HG03469 (cell line): Measurements from ENCODE around the gene POTEJ.
"Not testable (repeated sequence)": the region's sequence is repeated elsewhere in the genome, so short reads cannot be mapped to it uniquely, and the experiment has no call there.

Experiments
- ATAC-seq: cut with Tn5 transposase; IDR thresholded peaks from one replicate; pipeline ENCODE4 v1.9.1; 2021; ENCODE audit warnings: mild to moderate bottlenecking, moderate library complexity, moderate number of reproducible peaks; ENCODE audit not compliant: unreplicated experiment

POTEJ gene

GRCh38 chr2:130611140-130611539 lies at the start of gene POTEJ:
POTEJ (plus strand) TSS chr2:130611440; CDS start chr2:130611533, 93 bp downstream.
- not testable (repeated sequence) for ATAC-seq

- not testable (repeated sequence) for ATAC-seq
Observed at GRCh38 chr2:130566165-130566564, 45.1 kb upstream of the POTEJ start.

GRCh38 chr2:130571929-130572328 lies 39.3 kb upstream of the POTEJ start:
- not testable (repeated sequence) for ATAC-seq

- not testable (repeated sequence) for ATAC-seq
Observed at GRCh38 chr2:130574230-130574629, 37.0 kb upstream of the POTEJ start.

GRCh38 chr2:130576209-130576784 lies 34.9 kb upstream of the POTEJ start:
- ATAC-seq: not testable (repeated sequence)

GRCh38 chr2:130577559-130577958 lies 33.7 kb upstream of the POTEJ start:
- not testable (repeated sequence) for ATAC-seq

- ATAC-seq: not testable (repeated sequence)
Observed at GRCh38 chr2:130579121-130579520, 32.1 kb upstream of the POTEJ start.

- not testable (repeated sequence) for ATAC-seq
Observed at GRCh38 chr2:130581491-130581890, 29.7 kb upstream of the POTEJ start.

- ATAC-seq: not testable (repeated sequence)
Observed at GRCh38 chr2:130582970-130583369, 28.3 kb upstream of the POTEJ start.

- not testable (repeated sequence) for ATAC-seq
Observed at GRCh38 chr2:130583582-130583981, 27.7 kb upstream of the POTEJ start.

- ATAC-seq: not testable (repeated sequence)
Observed at GRCh38 chr2:130584726-130585125, 26.5 kb upstream of the POTEJ start.

GRCh38 chr2:130588688-130589458 lies 22.4 kb upstream of the POTEJ start:
- peak; percentile 88 for ATAC-seq

GRCh38 chr2:130590170-130590841 lies 20.9 kb upstream of the POTEJ start:
- ATAC-seq: not testable (repeated sequence)

GRCh38 chr2:130590842-130591359 lies 20.3 kb upstream of the POTEJ start:
- ATAC-seq: not testable (repeated sequence)

GRCh38 chr2:130592791-130593414 lies 18.3 kb upstream of the POTEJ start:
- ATAC-seq: not testable (repeated sequence)

GRCh38 chr2:130594011-130594410 lies 17.2 kb upstream of the POTEJ start:
- ATAC-seq: not testable (repeated sequence)

- not testable (repeated sequence) for ATAC-seq
Observed at GRCh38 chr2:130596757-130597156, 14.5 kb upstream of the POTEJ start.

- ATAC-seq: not testable (repeated sequence)
Observed at GRCh38 chr2:130597994-130598393, 13.2 kb upstream of the POTEJ start.

- not testable (repeated sequence) for ATAC-seq
Observed at GRCh38 chr2:130598463-130598862, 12.8 kb upstream of the POTEJ start.

- ATAC-seq: not testable (repeated sequence)
Observed at GRCh38 chr2:130599393-130599792, 11.8 kb upstream of the POTEJ start, which contains the start of gene CFC1. CFC1 (minus strand) TSS chr2:130599575; CDS start chr2:130599287, 288 bp downstream.

GRCh38 chr2:130599926-130600325 lies 11.3 kb upstream of the POTEJ start:
- not testable (repeated sequence) for ATAC-seq
